Psoas muscle (tissue), 8 donors: Measurements from ENCODE around the gene NOLC1. TPM values are rescaled to one million over a fixed set of nuclear protein-coding genes. Genes with fewer than 3 reads are reported as not detected.
A peak's percentile ranks its signal among the peaks of the same experiment; 100 is the strongest.

Experiments
- ATAC-seq, 4 donors: fragments of 200-7000 bp; cut with Tn5 transposase; one replicate each; pipeline ENCODE4 v1.9.1; 2020; ENCODE audit warnings: moderate library complexity in 3 of 4, mild to moderate bottlenecking in 2 of 4
- DNase-seq, 2 donors: peaks; one replicate each; pipeline ENCODE4 v3.0.0-alpha.2; 2020
- H3K27ac ChIP-seq: fragments of 200-600 bp; one replicate; pipeline ENCODE4 v1.8.0; 2022
- H3K27me3 ChIP-seq, 3 donors: fragments of 200-600 bp in 1 of 3; one replicate each; pipeline versions ENCODE4 v1.6.1 to v1.8.0; 2013 to 2022; ENCODE audit warnings: low read length in 2 of 3, mild to moderate bottlenecking in 2 of 3, moderate library complexity in 1 of 3; ENCODE audit not compliant: insufficient read depth in 3 of 3
- H3K36me3 ChIP-seq, 2 donors: fragments of 200-600 bp in 1 of 2; one replicate each; pipeline versions ENCODE4 v1.6.1 to v1.8.0; 2013 to 2022; ENCODE audit warnings: low read depth in 1 of 2, mild to moderate bottlenecking in 1 of 2, moderate library complexity in 1 of 2; ENCODE audit not compliant: insufficient read depth in 1 of 2
- H3K4me1 ChIP-seq: fragments of 200-600 bp; one replicate; pipeline ENCODE4 v1.8.0; 2022
- H3K4me3 ChIP-seq: fragments of 200-600 bp; one replicate; pipeline ENCODE4 v1.8.0; 2022; ENCODE audit warnings: mild to moderate bottlenecking
- H3K9me3 ChIP-seq: fragments of 200-600 bp; one replicate; pipeline ENCODE4 v1.8.0; 2022
- WGBS, 3 donors: extraction: QIAGEN DNeasy Blood & Tissue Kit; methylation state at CpG; one replicate each; pipeline versions ENCODE4 v1.1.6 to v1.1.7; 2013; 5-methylcytosine and 5-hydroxymethylcytosine counted together
- intact Hi-C, 2 donors: fragments of 100-400 bp; cut with DNase I; formaldehyde crosslinking; loops; one replicate each; pipeline versions ENCODE4 v1.11.0 to v1.14.2; 2022
- polyA plus RNA-seq, 3 donors: library from polyadenylated mRNA; stranded (reverse); fragments of 200-250 nt; gene quantifications; one replicate each; pipeline ENCODE4 v1.2.3, GENCODE V29; 2013
- total RNA-seq, 4 donors: library from RNA; stranded (reverse); fragmentation: NEBNext Ultra II Directional in 2 of 4; extraction: Animal tissue kit (Norgen Biotek cat#: 25700) in 2 of 4; gene quantifications; one replicate each; pipeline versions ENCODE4 v1.2.1 to v1.2.4, GENCODE V29; 2021 to 2023
- TF ChIP-seq, protein P1 (sequence below): fragments of 200-600 bp; IDR thresholded peaks from one replicate; pipeline ENCODE4 v1.8.0; 2022; ENCODE audit warnings: antibody characterized with exemption
- donor health status: healthy with polysubstance abuse.
- donor health status: DM: no; HTN: no; CAD: no; lungs with moderate emphysema.
- donor health status: Bipolar disorder and iron deficiency.
- donor health status: healthy.
- donor health status: DM: yes; HTN: yes; CAD: no.
- donor health status: DM: no; HTN: no; CAD: no.
- donor health status: DM: no; HTN: no; CAD: no.
- donor health status: DM: yes; HTN: yes; CAD: no.

The NOLC1 gene
- total and polyA plus RNA-seq, 7 donors: 25.8 to 86.1 (median 57.6) TPM

- DNase-seq (no peak), ATAC-seq (peak in 2 of 4 donors; percentile 38 to 75)
- Histone ChIP-seq H3K4me3 (no peak overlapping the region), H3K27me3 (no peaks in the 10 kb centered on the region), H3K36me3 (no peaks in the 10 kb centered on the region), H3K4me1 (peaks cover 3% of the 10 kb centered on the region), H3K9me3 (no peaks in the 10 kb centered on the region), H3K27ac (no peak overlapping the region)
- TF ChIP-seq, protein P1, sequence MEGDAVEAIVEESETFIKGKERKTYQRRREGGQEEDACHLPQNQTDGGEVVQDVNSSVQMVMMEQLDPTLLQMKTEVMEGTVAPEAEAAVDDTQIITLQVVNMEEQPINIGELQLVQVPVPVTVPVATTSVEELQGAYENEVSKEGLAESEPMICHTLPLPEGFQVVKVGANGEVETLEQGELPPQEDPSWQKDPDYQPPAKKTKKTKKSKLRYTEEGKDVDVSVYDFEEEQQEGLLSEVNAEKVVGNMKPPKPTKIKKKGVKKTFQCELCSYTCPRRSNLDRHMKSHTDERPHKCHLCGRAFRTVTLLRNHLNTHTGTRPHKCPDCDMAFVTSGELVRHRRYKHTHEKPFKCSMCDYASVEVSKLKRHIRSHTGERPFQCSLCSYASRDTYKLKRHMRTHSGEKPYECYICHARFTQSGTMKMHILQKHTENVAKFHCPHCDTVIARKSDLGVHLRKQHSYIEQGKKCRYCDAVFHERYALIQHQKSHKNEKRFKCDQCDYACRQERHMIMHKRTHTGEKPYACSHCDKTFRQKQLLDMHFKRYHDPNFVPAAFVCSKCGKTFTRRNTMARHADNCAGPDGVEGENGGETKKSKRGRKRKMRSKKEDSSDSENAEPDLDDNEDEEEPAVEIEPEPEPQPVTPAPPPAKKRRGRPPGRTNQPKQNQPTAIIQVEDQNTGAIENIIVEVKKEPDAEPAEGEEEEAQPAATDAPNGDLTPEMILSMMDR: no peak
- WGBS, 3 donors: 23 to 38% (median 35%) methylated on average over 4 of the region's 4 CpGs
- intact Hi-C loops: loop anchor here in 1 of 2 donors (10.0 kb wide), 1 partner anchor 49 kb away; the partner anchor contains the start of gene ELOVL3
Observed at GRCh38 chr10:102175415-102175814, 23.2 kb downstream of the NOLC1 start.

DNA sequence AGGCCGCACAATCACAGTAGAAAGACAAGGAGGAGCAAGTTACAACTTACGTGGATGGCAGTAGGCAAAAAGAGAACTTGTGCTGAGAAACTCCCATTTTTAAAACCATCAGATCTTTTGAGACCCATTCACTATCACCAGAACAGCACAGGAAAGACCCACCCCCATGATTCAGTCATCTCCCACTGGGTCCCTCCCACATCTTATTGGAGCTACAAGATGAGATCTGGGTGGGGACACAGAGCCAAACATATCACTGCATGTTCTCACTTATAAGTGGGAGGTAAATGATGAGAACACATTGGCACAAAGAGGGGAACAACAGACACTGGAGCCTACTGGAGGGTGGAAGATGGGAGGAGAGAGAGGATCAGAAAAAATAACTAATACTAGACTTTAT, 32.4 kb downstream of the NOLC1 start:
- no peaks in the 10 kb centered on the region for H3K27me3 ChIP-seq
- no peak for DNase-seq
- ATAC-seq: no peak
- no peak overlapping the region for H3K27ac ChIP-seq
- H3K36me3 ChIP-seq: no peaks in the 10 kb centered on the region
- no peaks in the 10 kb centered on the region for H3K4me1 ChIP-seq
- intact Hi-C loops: no loop called here
- H3K4me3 ChIP-seq: no peak overlapping the region
- TF ChIP-seq, protein P1: no peak
- 87 to 90% (median 89%) methylated on average over 2 of the region's 2 CpGs for WGBS, 3 donors
- no peaks in the 10 kb centered on the region for H3K9me3 ChIP-seq

GRCh38 chr10:102185272-102185671, 33.1 kb downstream of the NOLC1 start:
- Histone ChIP-seq H3K4me3 (no peak overlapping the region), H3K27me3 (no peaks in the 10 kb centered on the region), H3K4me1 (no peaks in the 10 kb centered on the region), H3K36me3 (no peaks in the 10 kb centered on the region), H3K27ac (no peak overlapping the region), H3K9me3 (no peaks in the 10 kb centered on the region)
- 55 to 70% (median 67%) methylated on average over 2 of the region's 2 CpGs for whole genome bisulfite sequencing, 3 donors
- ATAC-seq (no peak), DNase-seq (no peak)
- intact Hi-C loops: no loop called here
- TF ChIP-seq, protein P1: no peak

GRCh38 chr10:102185811-102186527, 33.8 kb downstream of the NOLC1 start:
- no peak for ATAC-seq
- H3K27me3 ChIP-seq: no peaks in the 10 kb centered on the region
- H3K4me3 ChIP-seq: no peak overlapping the region
- no peaks in the 10 kb centered on the region for H3K36me3 ChIP-seq
- no peak overlapping the region for H3K27ac ChIP-seq
- WGBS, 3 donors: 51 to 53% (median 51%) methylated on average over 15 of the region's 15 CpGs
- intact Hi-C loops: no loop called here
- TF ChIP-seq, protein P1: no peak
- no peak for DNase-seq
- H3K9me3 ChIP-seq: no peaks in the 10 kb centered on the region
- no peaks in the 10 kb centered on the region for H3K4me1 ChIP-seq
